Measurements from ENCODE around the gene ME3. TPM values are rescaled to one million over a fixed set of nuclear protein-coding genes. Genes with fewer than 3 reads are reported as not detected.
"Not testable (repeated sequence)": the region's sequence is repeated elsewhere in the genome, so short reads cannot be mapped to it uniquely, and the experiment has no call there.

The ME3 gene
- total RNA-seq, 1 donor, result 19.9 TPM

DNA sequence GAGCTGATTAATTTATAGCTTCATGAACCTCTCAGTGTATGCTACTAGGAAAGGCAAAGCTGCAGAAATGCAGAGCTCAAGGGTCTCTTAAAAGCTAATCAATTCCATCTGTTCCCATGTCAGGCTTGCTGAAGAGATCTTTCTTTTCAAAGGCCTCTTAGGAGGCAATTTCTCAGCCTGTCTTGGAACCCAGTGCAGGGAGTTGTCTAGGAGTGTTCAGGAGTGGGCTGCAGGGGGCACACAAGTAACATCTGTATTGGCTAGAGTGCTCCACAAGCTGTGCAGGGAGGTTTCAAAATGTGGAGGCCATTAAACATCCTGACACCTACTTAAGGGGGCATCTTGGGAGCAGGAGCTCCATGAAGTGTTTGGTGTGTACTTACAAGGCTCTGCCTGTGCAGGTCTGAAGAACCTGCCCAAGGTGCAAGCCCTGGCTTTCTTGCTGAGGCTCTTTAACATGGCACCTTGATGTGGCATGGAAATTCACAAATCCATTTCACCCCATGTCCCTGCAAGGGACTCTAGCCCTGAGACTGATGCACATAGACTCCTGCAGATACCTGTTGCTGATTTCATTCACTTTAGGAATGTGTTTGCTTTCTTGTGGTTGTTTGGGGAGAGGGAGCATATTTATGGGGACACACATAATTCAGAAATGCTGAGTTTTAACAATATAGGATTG lies 134.7 kb downstream of the ME3 start:
- DNase-seq (ENCODE audit: low read depth), result peak; percentile 41
- TF ChIP-seq CTCF (IDR thresholded peaks at IDR 0.05; ENCODE audit: insufficient read depth, low read depth, low read length), result peak; percentile 46

DNA sequence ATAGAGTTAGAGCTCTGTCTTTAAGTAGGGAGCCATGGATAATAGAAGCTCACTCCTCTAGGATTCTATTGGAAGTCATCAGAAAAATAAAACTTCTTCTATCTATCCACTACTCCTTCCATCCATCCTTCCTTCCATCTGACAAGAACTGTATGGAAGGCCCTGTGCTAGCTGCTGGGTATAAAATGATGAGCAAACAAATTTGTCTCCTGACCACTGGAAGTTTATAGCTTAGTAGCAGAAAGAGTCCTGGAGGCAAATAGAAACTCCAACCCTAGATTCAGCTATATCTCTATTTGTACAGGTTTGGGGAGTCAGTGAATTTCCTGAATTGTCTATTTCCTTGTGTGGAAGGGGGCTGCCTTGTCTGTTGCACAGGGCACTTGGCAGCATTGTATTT lies 136.6 kb downstream of the ME3 start:
- no peak overlapping the region for H3K4me3 ChIP-seq (ENCODE audit: low read depth, low read length)
- TF ChIP-seq CTCF (IDR thresholded peaks at IDR 0.05; ENCODE audit: insufficient read depth, low read depth, low read length), result no peak
- no peak for DNase-seq (ENCODE audit: low read depth)

More for the DNA sequence above, 134.7 kb downstream of the ME3 start:
- no peak overlapping the region for H3K4me3 ChIP-seq (ENCODE audit: low read depth, low read length)

DNA sequence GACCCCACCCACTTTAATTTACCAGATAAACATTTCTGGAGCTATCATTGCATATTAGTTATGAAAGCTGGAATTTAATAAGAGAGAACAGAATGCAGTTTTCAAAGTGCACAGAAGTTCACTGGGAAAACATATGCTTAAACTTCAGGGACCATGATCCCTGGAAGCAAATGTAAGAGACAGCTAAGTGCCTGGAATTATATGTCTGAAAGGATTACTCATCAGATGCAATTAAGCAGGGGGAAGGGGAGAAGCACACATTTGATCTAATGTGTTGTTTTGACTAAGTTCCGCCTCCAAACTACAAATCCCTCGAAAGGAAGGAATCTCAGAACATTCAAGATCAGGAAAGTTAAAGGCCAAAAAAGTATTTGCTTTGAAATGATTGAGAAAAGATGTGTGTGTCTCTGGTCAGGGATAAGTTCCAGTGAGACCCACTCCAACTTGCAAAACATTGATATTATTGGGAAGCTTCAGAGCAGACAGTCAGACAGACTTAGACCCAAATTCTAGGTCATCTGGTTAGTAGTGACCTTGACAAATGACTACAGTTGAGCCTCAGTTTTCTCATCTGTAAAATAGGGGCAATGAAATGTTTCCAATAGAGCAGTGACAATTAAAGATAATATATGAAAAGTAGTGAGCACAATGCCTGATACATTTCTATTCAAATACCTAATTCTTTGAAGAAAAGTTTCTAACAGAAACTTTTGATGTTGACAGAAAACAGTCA lies 147.6 kb downstream of the ME3 start:
- TF ChIP-seq CTCF (IDR thresholded peaks at IDR 0.05; ENCODE audit: insufficient read depth, low read depth, low read length), result no peak
- H3K4me3 ChIP-seq (ENCODE audit: low read depth, low read length), result no peak overlapping the region
- DNase-seq (ENCODE audit: low read depth), result peak; percentile 78

DNA sequence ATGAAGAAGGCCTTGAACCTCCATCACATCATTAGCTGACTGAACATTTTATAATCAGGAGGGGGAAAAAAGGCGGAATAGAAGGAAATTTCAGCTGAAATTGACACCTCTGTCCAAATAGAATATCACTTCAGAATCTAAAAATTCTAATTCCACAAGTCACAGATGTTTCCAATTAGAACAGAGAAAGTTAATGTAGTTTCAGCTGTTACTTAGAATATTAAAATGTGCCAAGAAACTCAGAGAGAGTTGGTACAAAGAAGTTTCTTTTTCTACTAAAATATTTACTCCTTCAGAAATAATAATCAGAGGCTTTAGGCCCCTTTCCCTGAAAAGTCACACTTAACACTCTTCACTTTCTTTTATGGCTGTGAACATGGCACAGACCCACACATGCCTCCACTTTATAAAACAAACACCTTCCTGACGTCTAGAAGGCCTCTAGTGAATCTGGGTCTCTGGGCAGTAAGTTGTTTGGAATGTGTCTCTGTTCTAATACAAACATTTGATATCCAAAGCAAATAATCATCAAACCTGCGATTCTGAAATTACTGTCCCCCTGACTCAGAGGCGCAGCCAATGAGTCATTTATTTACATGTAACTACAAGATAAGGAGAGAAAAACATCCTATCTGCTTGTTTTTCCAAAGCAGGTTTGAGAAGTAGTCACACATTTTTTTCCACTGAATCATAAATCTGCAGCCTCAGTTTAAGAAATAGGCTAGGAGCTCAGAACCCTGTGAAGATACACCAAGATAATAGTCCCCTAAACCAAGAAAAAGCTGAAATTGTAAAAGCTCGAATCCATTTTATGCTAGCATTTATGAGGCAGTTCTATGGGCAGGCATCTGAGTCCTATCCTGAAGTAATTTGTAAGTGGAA lies 148.4 kb downstream of the ME3 start:
- TF ChIP-seq CTCF (IDR thresholded peaks at IDR 0.05; ENCODE audit: insufficient read depth, low read depth, low read length), result no peak
- H3K4me3 ChIP-seq (ENCODE audit: low read depth, low read length), result no peak overlapping the region
- DNase-seq (ENCODE audit: low read depth), result peak; percentile 96

- H3K4me3 ChIP-seq (ENCODE audit: low read depth, low read length); DNase-seq (ENCODE audit: low read depth): not testable (repeated sequence)
Measured at GRCh38 chr11:86522512-86522911, 149.9 kb downstream of the ME3 start.

- H3K4me3 ChIP-seq (ENCODE audit: low read depth, low read length), result no peak overlapping the region
- TF ChIP-seq CTCF (IDR thresholded peaks at IDR 0.05; ENCODE audit: insufficient read depth, low read depth, low read length), result no peak
- peak; percentile 74 for DNase-seq (ENCODE audit: low read depth)
Measured at GRCh38 chr11:86519064-86519911, 153.1 kb downstream of the ME3 start.
